Activated naive CD4-positive, alpha-beta T cell treated with Interleukin-2 at 50 U/mL for 16 hours (primary cell): ENCODE measurements around the gene HCRT.

ENCODE experiments used
- DNase-seq: peaks from one replicate; pipeline ENCODE4 v3.0.0-alpha.2; 2020

The HCRT gene

GRCh38 chr17:42136654-42137051 lies 48.6 kb downstream of the HCRT start:
- no peak for DNase-seq

- no peak for DNase-seq
Measured at GRCh38 chr17:42135664-42136653, 49.3 kb downstream of the HCRT start.

- DNase-seq: no peak
Measured at GRCh38 chr17:42135151-42135550, 50.1 kb downstream of the HCRT start.
